GM06990 (cell line): ENCODE data around the gene ARHGEF16.

Source experiments
- DNase-seq: peaks from one replicate; pipeline ENCODE4 v3.0.0-alpha.2; 2011; ENCODE audit not compliant: insufficient read length; ENCODE audit errors: extremely low read depth
- H3K27me3 ChIP-seq: replicated peaks from 2 replicates; pipeline ENCODE4 v1.6.0; 2011; ENCODE audit warnings: low read length; ENCODE audit not compliant: control insufficient read depth, insufficient read depth
- H3K36me3 ChIP-seq: 2 replicates; pipeline ENCODE4 v1.5.1; 2011; ENCODE audit warnings: low read length; ENCODE audit not compliant: control insufficient read depth, insufficient read depth
- H3K4me3 ChIP-seq: replicated peaks from 2 replicates; pipeline ENCODE4 v1.5.1; 2011; ENCODE audit warnings: low read depth, mild to moderate bottlenecking, control low read depth, low read length
- CTCF ChIP-seq: IDR thresholded peaks from 2 replicates; pipeline ENCODE4 v1.5.1; 2011; ENCODE audit warnings: low read length, control low read depth, mild to moderate bottlenecking, inconsistent platforms; ENCODE audit not compliant: insufficient read depth, poor library complexity, severe bottlenecking

The ARHGEF16 gene

DNA sequence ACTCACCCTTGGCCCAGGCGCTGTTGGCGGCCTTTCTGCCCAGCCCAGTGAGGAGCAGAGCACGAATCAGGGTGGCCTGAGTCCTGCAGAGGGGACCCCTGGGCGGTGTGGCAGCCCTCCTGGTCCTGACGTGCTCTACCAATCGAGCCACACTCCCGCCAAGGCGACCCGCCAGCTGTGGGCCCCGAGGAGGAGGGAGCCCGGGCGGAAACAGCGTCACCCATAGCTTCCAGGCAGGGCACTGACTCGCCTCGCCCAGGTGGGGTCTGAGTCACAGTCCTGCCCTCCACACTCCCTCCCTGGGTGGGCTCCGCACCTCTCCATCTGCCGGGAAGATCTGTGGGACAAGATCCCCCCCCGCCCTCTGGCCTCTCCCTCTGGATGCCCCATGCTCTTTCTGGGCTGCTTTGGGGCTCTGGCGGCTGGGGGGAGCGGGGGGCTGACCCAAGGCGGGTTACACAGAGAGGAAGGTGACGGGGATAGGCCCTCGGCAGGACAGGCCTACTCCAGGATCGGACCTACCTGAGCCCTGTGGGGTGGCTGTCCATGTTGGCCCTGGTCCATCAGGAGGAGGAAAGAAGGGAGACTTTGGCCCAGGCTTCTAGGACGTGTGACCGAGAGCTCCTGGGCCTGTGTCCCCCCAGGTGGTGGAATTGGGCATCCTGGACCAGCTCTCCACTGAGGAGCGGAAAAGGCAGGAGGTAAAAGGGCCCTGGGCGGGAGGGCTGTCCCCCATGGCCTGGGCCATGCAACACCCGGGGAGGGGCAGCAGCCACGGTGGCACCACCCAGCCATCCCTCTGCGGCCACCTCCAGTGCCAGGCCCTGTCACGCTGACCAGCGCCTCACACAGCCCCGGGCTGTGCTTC is 14.0 kb downstream of the ARHGEF16 start:
- Histone ChIP-seq H3K4me3 (no peak overlapping the region), H3K36me3 (no peaks in the 10 kb centered on the region), H3K27me3 (peaks cover 1% of the 10 kb centered on the region; the same call in 1 of the 2 replicates)
- no peak for TF ChIP-seq CTCF
- DNase-seq, result no peak

DNA sequence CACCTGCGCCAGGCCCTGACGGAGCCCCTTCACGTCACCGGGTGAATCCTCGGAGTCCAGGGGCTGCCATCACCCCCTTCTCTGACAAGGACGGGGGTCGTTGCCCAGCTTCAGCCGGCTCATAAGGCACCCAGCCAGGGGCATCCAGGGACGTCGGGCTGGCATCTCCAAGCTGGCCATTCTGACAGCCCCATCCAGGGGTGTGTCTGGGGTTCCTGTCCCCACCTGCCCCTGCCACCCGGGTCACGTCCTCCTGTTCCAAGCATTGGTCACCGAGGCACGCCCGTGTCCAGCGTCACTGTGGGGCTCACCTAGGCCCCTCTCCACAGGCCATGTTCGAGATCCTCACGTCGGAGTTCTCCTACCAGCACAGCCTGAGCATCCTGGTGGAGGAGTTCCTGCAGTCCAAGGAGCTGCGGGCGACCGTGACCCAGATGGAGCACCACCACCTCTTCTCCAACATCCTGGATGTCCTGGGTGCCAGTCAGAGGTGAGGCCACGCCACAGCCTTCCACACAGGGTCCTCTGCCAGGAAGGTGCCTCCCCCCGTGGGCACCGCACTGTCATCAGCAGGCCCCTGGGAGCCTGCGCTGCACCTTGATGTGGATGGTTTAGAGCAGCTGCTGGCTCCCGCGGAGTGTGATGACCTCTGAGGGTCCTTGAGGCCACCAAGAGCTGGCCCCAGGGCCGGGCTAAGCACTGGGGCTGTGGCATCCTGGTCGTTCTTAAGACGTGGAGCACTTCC is 14.8 kb downstream of the ARHGEF16 start:
- no peak for TF ChIP-seq CTCF
- Histone ChIP-seq H3K27me3 (peaks cover 1% of the 10 kb centered on the region; the same call in 1 of the 2 replicates), H3K36me3 (no peaks in the 10 kb centered on the region), H3K4me3 (no peak overlapping the region)
- no peak for DNase-seq

- Histone ChIP-seq H3K4me3 (no peak overlapping the region), H3K36me3 (no peaks in the 10 kb centered on the region), H3K27me3 (peaks cover 1% of the 10 kb centered on the region; the same call in 1 of the 2 replicates)
- TF ChIP-seq CTCF, result no peak
- no peak for DNase-seq
Measured at GRCh38 chr1:3469849-3470649, 15.6 kb downstream of the ARHGEF16 start.

GRCh38 chr1:3470650-3471355 is 16.3 kb downstream of the ARHGEF16 start:
- TF ChIP-seq CTCF, result no peak
- H3K4me3 ChIP-seq, result no peak overlapping the region
- no peak for DNase-seq
- H3K27me3 ChIP-seq, result peaks cover 1% of the 10 kb centered on the region; the same call in 1 of the 2 replicates
- H3K36me3 ChIP-seq, result no peaks in the 10 kb centered on the region

DNA sequence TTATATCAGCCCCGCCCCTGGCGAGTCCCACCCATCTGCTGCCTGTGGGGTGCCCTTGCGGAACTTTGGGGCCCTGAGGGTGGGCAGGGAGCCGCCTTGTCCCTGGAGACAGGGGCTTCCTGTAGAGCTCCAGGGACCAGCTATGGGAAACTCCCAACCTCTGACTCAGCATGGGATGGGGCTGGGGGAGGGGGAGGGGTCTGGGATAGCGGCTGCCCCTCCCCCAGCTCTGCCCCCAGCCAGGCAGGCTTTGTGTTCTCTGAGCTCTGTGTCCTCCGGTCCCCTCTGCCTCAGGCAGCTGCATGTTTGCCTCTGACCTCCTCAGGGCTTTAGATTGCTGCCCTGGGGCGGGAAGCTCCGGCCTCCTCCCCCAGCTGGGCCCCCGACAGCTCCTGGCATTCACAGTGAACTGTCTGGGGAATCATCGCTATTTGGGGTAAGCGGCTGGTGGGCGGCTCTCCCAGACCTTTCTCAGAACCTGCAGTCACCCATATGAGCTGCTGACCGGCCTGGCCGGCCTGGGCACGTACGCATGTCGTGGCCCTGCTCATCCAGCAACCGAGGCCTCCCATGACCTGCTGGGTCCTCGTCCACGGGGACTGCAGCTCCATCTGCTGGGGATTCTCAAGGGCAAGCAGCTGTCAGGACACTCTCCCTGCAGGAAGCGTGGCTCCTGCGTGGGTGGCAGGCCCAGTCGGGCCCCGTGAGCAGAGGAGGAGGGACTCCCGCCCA is 17.1 kb downstream of the ARHGEF16 start:
- H3K36me3 ChIP-seq, result no peaks in the 10 kb centered on the region
- no peaks in the 10 kb centered on the region for H3K27me3 ChIP-seq
- no peak overlapping the region for H3K4me3 ChIP-seq
- DNase-seq, result no peak
- TF ChIP-seq CTCF, result no peak
